WTC11 (cell line): ENCODE data around the gene VWDE.

Experiments
- ATF3 ChIP-seq: sonication (generic); formaldehyde crosslinking; conservative IDR thresholded peaks from 2 replicates; pipeline ENCODE4 v1.8.1; 2022; ENCODE audit warnings: mild to moderate bottlenecking, missing genetic modification reagents
- CTCF ChIP-seq: fragments of 200-600 bp; IDR thresholded peaks from 2 replicates; pipeline ENCODE4 v1.8.0; 2022; ENCODE audit warnings: antibody characterized with exemption
- ETV6 ChIP-seq: sonication (generic); formaldehyde crosslinking; IDR thresholded peaks from 2 replicates; pipeline ENCODE4 v1.8.1; 2022; ENCODE audit warnings: mild to moderate bottlenecking, missing genetic modification reagents
- FOXJ3 ChIP-seq: sonication (generic); formaldehyde crosslinking; IDR thresholded peaks from 2 replicates; pipeline ENCODE4 v1.9.0; 2021; ENCODE audit warnings: missing genetic modification reagents, mild to moderate bottlenecking, borderline replicate concordance
- GTF2I ChIP-seq: fragments of 250-450 bp; sonication (Bioruptor Pico); conservative IDR thresholded peaks from 2 replicates; pipeline ENCODE4 v1.4.0; 2021; ENCODE audit warnings: mild to moderate bottlenecking
- IRF1 ChIP-seq: sonication (generic); formaldehyde crosslinking; IDR thresholded peaks from 2 replicates; pipeline ENCODE4 v1.8.0; 2023; ENCODE audit warnings: missing genetic modification reagents
- JUN ChIP-seq: sonication (generic); formaldehyde crosslinking; IDR thresholded peaks from 2 replicates; pipeline ENCODE4 v1.8.0; 2023; ENCODE audit warnings: mild to moderate bottlenecking, missing genetic modification reagents
- SOX15 ChIP-seq: fragments of 250-450 bp; sonication (Bioruptor Pico); IDR thresholded peaks from 2 replicates; pipeline ENCODE4 v1.9.0; 2021; ENCODE audit warnings: mild to moderate bottlenecking
- ZNF232 ChIP-seq: sonication (generic); formaldehyde crosslinking; IDR thresholded peaks from 2 replicates; pipeline ENCODE4 v1.8.0; 2022; ENCODE audit warnings: mild to moderate bottlenecking, missing genetic modification reagents
- ZNF512 ChIP-seq: sonication (generic); formaldehyde crosslinking; IDR thresholded peaks from 2 replicates; pipeline ENCODE4 v1.8.1; 2022; ENCODE audit warnings: missing genetic modification reagents, borderline replicate concordance
- TF ChIP-seq, protein P1 (sequence below): sonication (generic); formaldehyde crosslinking; IDR thresholded peaks from 2 replicates; pipeline ENCODE4 v1.8.1; 2022; ENCODE audit warnings: low read depth, missing genetic modification reagents, borderline replicate concordance

- TF ChIP-seq CTCF (no peak), SOX15 (CRISPR knock-in tag) (no peak), ZNF512 (CRISPR knock-in tag) (no peak), JUN (no peak), ZNF232 (CRISPR knock-in tag) (no peak), FOXJ3 (CRISPR knock-in tag) (no peak), GTF2I (CRISPR knock-in tag) (no peak), IRF1 (no peak), ETV6 (CRISPR knock-in tag) (no peak), ATF3 (CRISPR knock-in tag) (no peak)
- TF ChIP-seq, protein P1, sequence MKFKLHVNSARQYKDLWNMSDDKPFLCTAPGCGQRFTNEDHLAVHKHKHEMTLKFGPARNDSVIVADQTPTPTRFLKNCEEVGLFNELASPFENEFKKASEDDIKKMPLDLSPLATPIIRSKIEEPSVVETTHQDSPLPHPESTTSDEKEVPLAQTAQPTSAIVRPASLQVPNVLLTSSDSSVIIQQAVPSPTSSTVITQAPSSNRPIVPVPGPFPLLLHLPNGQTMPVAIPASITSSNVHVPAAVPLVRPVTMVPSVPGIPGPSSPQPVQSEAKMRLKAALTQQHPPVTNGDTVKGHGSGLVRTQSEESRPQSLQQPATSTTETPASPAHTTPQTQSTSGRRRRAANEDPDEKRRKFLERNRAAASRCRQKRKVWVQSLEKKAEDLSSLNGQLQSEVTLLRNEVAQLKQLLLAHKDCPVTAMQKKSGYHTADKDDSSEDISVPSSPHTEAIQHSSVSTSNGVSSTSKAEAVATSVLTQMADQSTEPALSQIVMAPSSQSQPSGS = no peak
Measured at GRCh38 chr7:12398186-12398585, 5.5 kb downstream of the VWDE start.
